ENCODE data around the gene XPR1. TPM values are rescaled to one million over a fixed set of nuclear protein-coding genes. Genes with fewer than 3 reads are reported as not detected.

XPR1 gene
- total and polyA plus RNA-seq, 2 donors (not counting 3 experiments of a cell fraction or from before 2014, with no cell fraction given) = 23.9 to 26.7 TPM

GRCh38 chr1:180926164-180926981, 294.6 kb downstream of the XPR1 start:
- Histone ChIP-seq H3K36me3 (ENCODE audit: control insufficient read depth in 2 of 2, extremely low read depth in 1 of 2, insufficient read depth in 2 of 2, low read length in 2 of 2) (no peaks in the 10 kb centered on the region), H3K4me2 (ENCODE audit: insufficient read depth, low read length) (no peak overlapping the region), H3K27me3 (ENCODE audit: control insufficient read depth in 2 of 2, insufficient read depth in 2 of 2, low read length in 2 of 2) (no peaks in the 10 kb centered on the region), H3K4me1 (ENCODE audit: control insufficient read depth, extremely low read depth, insufficient read depth, low read length) (no peaks in the 10 kb centered on the region), H4K20me1 (replicated peaks; ENCODE audit: control insufficient read depth, extremely low read depth, insufficient read depth, low read length) (no peaks in the 10 kb centered on the region), H2AFZ (ENCODE audit: low read depth, low read length) (no peak overlapping the region), H3K79me2 (ENCODE audit: control insufficient read depth, insufficient read depth, low read length) (no peaks in the 10 kb centered on the region), H3K9ac (replicated peaks; ENCODE audit: extremely low read depth, insufficient read depth, low read length) (no peak overlapping the region), H3K9me1 (replicated peaks; ENCODE audit: control insufficient read depth, extremely low read depth, insufficient read depth, low read length) (no peaks in the 10 kb centered on the region), H3K4me3 (replicated peaks in 1 of 3; ENCODE audit: insufficient read depth in 1 of 3, low read depth in 1 of 3, low read length in 3 of 3) (no peak overlapping the region), H3K27ac (ENCODE audit: insufficient read depth, low read depth, low read length) (no peak overlapping the region), H3K9me3 (replicated peaks; ENCODE audit: control insufficient read depth, insufficient read depth, low read length) (no peaks in the 10 kb centered on the region)
- TF ChIP-seq MYC (IDR thresholded peaks at IDR 0.05; ENCODE audit: low read depth, low read length) = no peak
- no peak for TF ChIP-seq POLR2AphosphoS5 (IDR thresholded peaks at IDR 0.05; ENCODE audit: insufficient read depth, low read depth, low read length)
- TF ChIP-seq, protein P1, sequence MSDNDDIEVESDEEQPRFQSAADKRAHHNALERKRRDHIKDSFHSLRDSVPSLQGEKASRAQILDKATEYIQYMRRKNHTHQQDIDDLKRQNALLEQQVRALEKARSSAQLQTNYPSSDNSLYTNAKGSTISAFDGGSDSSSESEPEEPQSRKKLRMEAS (IDR thresholded peaks at IDR 0.05; ENCODE audit: insufficient read depth, insufficient read length) = no peak
- TF ChIP-seq JUN (IDR thresholded peaks at IDR 0.05; ENCODE audit: borderline replicate concordance, insufficient read depth, insufficient read length, low read depth) = no peak
- no peak for TF ChIP-seq EZH2 (IDR thresholded peaks at IDR 0.05; ENCODE audit: borderline replicate concordance, low read depth, low read length, severe bottlenecking)
- TF ChIP-seq GATA2 (IDR thresholded peaks at IDR 0.05; ENCODE audit: insufficient read depth, insufficient read length, low read depth, low read length) = no peak
- no peak for TF ChIP-seq FOS (IDR thresholded peaks at IDR 0.05; ENCODE audit: borderline replicate concordance, insufficient read depth, low read length)
- no peak for TF ChIP-seq CTCF (IDR thresholded peaks at IDR 0.05; ENCODE audit: extremely low read depth in 1 of 2, insufficient read depth in 1 of 2, low read depth in 1 of 2, low read length in 2 of 2)
- no peak for TF ChIP-seq POLR2A (IDR thresholded peaks at IDR 0.05; ENCODE audit: low read depth, low read length)
- no TSS peak for BruUV-seq (replicated peaks)
- FAIRE-seq (no peak), DNase-seq (ENCODE audit: low read depth, low spot score) (no peak)
- intact Hi-C loops (cut with micrococcal nuclease) (no loop called here), dilution Hi-C loops (cut with MboI; ENCODE audit: extremely low pct_ligation_motif_present, low sequenced_read_pairs) (no loop called here)
- CTCF ChIA-PET = interaction anchor here (0.6 to 3.2 kb wide), 4 partner anchors 9 to 465 kb away, joined by 3 to 18 read pairs (median 4); no protein-coding TSS in a partner anchor
- POLR2A ChIA-PET = interaction anchor here (0.6 kb wide), 2 partner anchors 109 to 159 kb away, joined by 3 read pairs; no protein-coding TSS in a partner anchor

Measured in endothelial cell of umbilical vein (primary cell).